Stimulated activated naive B cell treated with anti-CD40 and anti-IgM and Interleukin-4, amounts not matched to agents 10 μg/mL and 1 μg/mL and 100 μg/mL, for 72 hours (primary cell): Measurements from ENCODE around the gene EBF3.

Experiments used
- ATAC-seq, 2 donors: fragments of 150-1000 bp; cut with Tn5 transposase; replicated peaks; 2 replicates each; pipeline ENCODE4 v1.10.0; 2021; ENCODE audit warnings: moderate library complexity in 1 of 2
- DNase-seq: peaks from one replicate; pipeline ENCODE4 v3.0.0; 2021
- H3K27ac Mint-ChIP-seq: one replicate; pipeline ENCODE4 v1.8.0; 2022; ENCODE audit warnings: mild to moderate bottlenecking, mixed read lengths
- H3K27me3 Mint-ChIP-seq, 2 donors: one replicate each; pipeline ENCODE4 v1.8.0; 2022; ENCODE audit warnings: mixed read lengths in 2 of 2
- H3K36me3 Mint-ChIP-seq, 2 donors: one replicate each; pipeline ENCODE4 v1.8.0; 2022; ENCODE audit warnings: mixed read lengths in 2 of 2, mild to moderate bottlenecking in 1 of 2
- H3K4me1 Mint-ChIP-seq, 2 donors: one replicate each; pipeline ENCODE4 v1.8.0; 2022; ENCODE audit warnings: mixed read lengths in 2 of 2, mild to moderate bottlenecking in 1 of 2
- H3K4me3 Mint-ChIP-seq, 2 donors: one replicate each; pipeline ENCODE4 v1.8.0; 2022; ENCODE audit warnings: mild to moderate bottlenecking in 2 of 2, mixed read lengths in 2 of 2, moderate library complexity in 1 of 2
- H3K9me3 Mint-ChIP-seq, 2 donors: one replicate each; pipeline ENCODE4 v1.8.0; 2022; ENCODE audit warnings: mixed read lengths in 2 of 2, mild to moderate bottlenecking in 1 of 2

EBF3 gene

GRCh38 chr10:129949891-129950291 lies 14.2 kb downstream of the EBF3 start:
- Mint-ChIP-seq H3K9me3 (no peaks in the 10 kb centered on the region), H3K27ac (no peak overlapping the region), H3K36me3 (peaks cover 0 to 2% of the 10 kb centered on the region in 2 donors), H3K27me3 (peaks cover 45 to 64% of the 10 kb centered on the region in 2 donors), H3K4me1 (peaks cover 0 to 6% of the 10 kb centered on the region in 2 donors), H3K4me3 (no peak overlapping the region)
- DNase-seq (no peak), ATAC-seq (no peak)

DNA sequence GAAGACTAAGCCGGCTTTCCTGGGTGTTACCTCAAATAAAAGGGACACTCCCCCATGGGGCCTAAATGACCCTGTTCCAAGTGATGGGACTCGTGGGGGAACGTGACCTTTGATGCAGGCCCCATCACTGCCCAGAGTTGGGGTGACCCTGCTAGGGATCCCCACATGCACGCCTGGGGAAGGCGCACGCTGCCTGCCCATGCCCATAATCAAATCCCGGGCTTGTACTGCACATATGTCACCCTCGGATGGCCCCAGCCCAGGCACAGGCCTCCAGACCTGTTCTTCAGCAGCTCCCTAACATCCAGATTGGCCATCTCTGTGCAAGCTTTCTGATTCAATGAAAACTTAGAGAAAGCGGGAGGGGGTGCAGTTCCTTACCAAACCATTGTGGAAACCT lies 14.7 kb downstream of the EBF3 start:
- Mint-ChIP-seq H3K36me3 (peaks cover 0 to 2% of the 10 kb centered on the region in 2 donors), H3K27me3 (peaks cover 45 to 59% of the 10 kb centered on the region in 2 donors), H3K9me3 (no peaks in the 10 kb centered on the region), H3K4me3 (no peak overlapping the region), H3K27ac (no peak overlapping the region), H3K4me1 (peaks cover 0 to 6% of the 10 kb centered on the region in 2 donors)
- DNase-seq (no peak), ATAC-seq (no peak)

GRCh38 chr10:129946859-129947258 lies 17.2 kb downstream of the EBF3 start:
- Mint-ChIP-seq H3K4me3 (no peak overlapping the region), H3K36me3 (no peaks in the 10 kb centered on the region), H3K4me1 (no peaks in the 10 kb centered on the region), H3K9me3 (no peaks in the 10 kb centered on the region), H3K27me3 (peaks cover 31 to 41% of the 10 kb centered on the region in 2 donors), H3K27ac (no peak overlapping the region)
- DNase-seq = no peak
- ATAC-seq = no peak

DNA sequence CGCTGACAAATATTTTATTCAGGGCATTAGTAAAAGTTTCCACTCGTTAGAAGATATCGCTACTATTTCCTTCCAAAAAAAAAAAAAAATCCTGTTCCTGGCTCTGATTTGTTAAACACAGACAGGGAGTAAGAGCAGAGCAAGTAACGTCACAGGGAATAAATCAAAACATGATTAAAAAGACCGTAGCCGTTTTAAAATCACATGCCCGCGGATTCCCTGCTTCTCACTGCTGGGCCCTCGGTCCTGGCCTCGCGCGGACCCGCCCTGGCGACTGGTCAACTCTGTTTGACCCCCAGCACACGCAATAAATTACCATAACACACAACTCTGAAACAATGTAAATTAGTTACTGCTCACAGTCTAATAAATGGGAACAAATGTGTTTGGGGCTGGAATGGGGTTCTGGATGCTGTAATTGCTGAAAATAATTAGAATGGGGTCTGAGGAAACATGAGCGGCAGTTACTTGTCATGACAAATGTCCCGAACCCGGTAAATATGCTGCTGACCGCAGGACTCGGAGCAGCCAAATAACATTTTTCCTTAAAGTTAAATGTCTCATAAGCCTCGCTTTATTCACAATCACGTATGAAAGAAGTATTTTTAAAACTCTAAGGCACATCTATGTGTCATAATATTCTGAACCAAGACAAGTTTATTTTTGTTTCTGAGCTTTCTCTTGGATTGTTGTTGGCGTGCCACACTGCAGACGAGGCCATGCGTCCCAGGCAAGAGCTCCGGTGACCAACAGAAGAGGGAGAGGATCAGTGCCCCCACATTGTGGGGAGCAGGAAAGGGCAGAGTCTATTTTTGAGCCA lies 17.9 kb downstream of the EBF3 start:
- H3K27me3 Mint-ChIP-seq = peaks cover 27 to 41% of the 10 kb centered on the region in 2 donors
- no peak overlapping the region for H3K4me3 Mint-ChIP-seq
- no peaks in the 10 kb centered on the region for H3K36me3 Mint-ChIP-seq

GRCh38 chr10:129945526-129945925 lies 18.5 kb downstream of the EBF3 start:
- Mint-ChIP-seq H3K27ac (no peak overlapping the region), H3K4me3 (no peak overlapping the region), H3K9me3 (no peaks in the 10 kb centered on the region), H3K27me3 (peaks cover 21 to 39% of the 10 kb centered on the region in 2 donors), H3K4me1 (no peaks in the 10 kb centered on the region), H3K36me3 (no peaks in the 10 kb centered on the region)
- ATAC-seq = no peak
- DNase-seq = no peak

More for the DNA sequence above, 17.9 kb downstream of the EBF3 start:
- ATAC-seq (no peak), DNase-seq (no peak)
- no peak overlapping the region for H3K27ac Mint-ChIP-seq
- H3K9me3 Mint-ChIP-seq = no peaks in the 10 kb centered on the region
- no peaks in the 10 kb centered on the region for H3K4me1 Mint-ChIP-seq

- Mint-ChIP-seq H3K27me3 (peaks cover 17 to 40% of the 10 kb centered on the region in 2 donors), H3K36me3 (no peaks in the 10 kb centered on the region), H3K4me3 (no peak overlapping the region), H3K4me1 (no peaks in the 10 kb centered on the region), H3K9me3 (no peaks in the 10 kb centered on the region), H3K27ac (no peak overlapping the region)
- ATAC-seq = no peak
- DNase-seq = no peak
Measured at GRCh38 chr10:129945064-129945463, 19.0 kb downstream of the EBF3 start.

DNA sequence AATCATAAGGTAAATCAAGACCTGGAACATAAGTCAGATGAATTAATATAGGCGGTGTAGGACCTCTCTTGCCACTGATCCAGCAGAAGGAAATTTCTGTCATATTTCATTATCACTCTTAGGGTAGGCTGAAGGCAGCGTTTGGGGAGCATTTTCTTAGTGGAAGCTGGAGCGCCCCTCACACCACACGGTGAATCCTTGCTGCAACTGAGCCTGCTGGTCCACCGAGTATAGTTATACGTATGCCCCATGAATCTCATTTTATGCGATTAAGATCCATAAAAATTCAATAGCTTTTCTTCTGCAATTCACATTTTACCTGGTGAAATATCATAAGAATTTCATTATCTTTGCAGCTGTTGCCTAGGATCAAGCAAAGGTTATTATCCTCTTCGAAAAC lies 19.6 kb downstream of the EBF3 start:
- H3K27me3 Mint-ChIP-seq = peaks cover 15 to 37% of the 10 kb centered on the region in 2 donors
- no peaks in the 10 kb centered on the region for H3K4me1 Mint-ChIP-seq
- no peak overlapping the region for H3K4me3 Mint-ChIP-seq
- no peaks in the 10 kb centered on the region for H3K36me3 Mint-ChIP-seq
- ATAC-seq = no peak
- DNase-seq = no peak
- no peak overlapping the region for H3K27ac Mint-ChIP-seq
- H3K9me3 Mint-ChIP-seq = no peaks in the 10 kb centered on the region

DNA sequence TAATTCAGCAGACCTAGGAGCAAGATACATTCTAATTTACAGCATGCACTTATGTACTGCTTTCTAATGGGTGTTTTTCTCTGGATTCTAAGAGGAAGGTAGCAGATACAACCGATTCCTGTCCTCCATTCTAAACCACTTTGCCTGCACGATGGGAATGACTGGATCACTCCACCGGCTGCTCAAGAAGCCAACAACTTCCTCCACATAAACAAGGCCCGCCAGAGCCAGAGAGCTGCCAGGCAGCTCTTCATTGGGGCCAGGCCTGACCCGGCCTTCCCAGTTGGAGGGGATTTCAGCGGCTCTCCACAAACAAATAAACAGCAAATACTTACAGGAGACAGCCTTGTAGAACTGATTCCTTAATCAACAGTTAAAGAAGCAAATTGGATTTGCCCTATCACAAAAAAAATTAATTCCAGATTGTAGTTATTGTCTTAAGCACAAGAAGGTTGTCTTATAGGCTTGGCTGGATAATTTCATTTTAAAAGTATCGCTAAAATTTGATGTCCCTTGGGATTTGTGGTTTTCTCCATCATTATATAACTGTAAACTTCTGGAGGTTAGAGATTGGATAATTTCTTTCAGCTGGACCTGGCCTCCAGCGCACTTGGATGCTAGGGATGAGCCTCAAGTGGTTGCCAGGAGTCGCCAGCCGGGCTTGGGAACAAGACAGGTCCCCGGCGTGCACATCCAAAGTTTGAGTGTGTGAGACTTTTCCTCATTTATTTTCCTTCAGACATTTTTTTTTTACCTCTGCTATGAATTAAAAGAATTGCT lies 20.9 kb downstream of the EBF3 start:
- H3K9me3 Mint-ChIP-seq = no peaks in the 10 kb centered on the region
- ATAC-seq (no peak), DNase-seq (no peak)
- H3K4me1 Mint-ChIP-seq = no peaks in the 10 kb centered on the region
- H3K4me3 Mint-ChIP-seq = no peak overlapping the region
- H3K27ac Mint-ChIP-seq = no peak overlapping the region
- no peaks in the 10 kb centered on the region for H3K36me3 Mint-ChIP-seq
- peaks cover 5 to 29% of the 10 kb centered on the region in 2 donors for H3K27me3 Mint-ChIP-seq

DNA sequence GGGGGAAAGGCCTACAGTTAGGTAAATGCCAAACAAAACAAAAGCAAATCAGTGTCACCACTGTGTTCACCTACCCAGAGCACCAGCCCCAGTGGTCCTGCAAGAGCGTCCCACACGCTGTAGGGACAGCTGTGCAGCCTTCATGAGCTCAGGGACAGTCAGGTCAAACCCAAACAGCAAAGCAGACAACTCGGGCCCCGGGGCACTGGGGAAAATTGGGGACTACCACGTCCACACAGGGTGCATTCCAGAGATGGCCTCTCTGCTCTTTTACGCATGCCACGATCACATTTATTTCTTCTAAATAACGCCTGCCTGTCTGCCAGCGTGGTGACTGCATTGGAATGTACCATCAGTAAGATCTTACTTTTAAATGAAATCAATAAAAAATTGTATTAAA lies 21.7 kb downstream of the EBF3 start:
- DNase-seq = no peak
- Mint-ChIP-seq H3K36me3 (no peaks in the 10 kb centered on the region), H3K9me3 (no peaks in the 10 kb centered on the region), H3K4me1 (no peaks in the 10 kb centered on the region), H3K27ac (no peak overlapping the region), H3K27me3 (peaks cover 8 to 33% of the 10 kb centered on the region in 2 donors), H3K4me3 (no peak overlapping the region)
- no peak for ATAC-seq

- H3K4me1 Mint-ChIP-seq = no peaks in the 10 kb centered on the region
- H3K27ac Mint-ChIP-seq = no peak overlapping the region
- DNase-seq (no peak), ATAC-seq (no peak)
- H3K27me3 Mint-ChIP-seq = peaks cover 9 to 35% of the 10 kb centered on the region in 2 donors
- H3K9me3 Mint-ChIP-seq = no peaks in the 10 kb centered on the region
- no peaks in the 10 kb centered on the region for H3K36me3 Mint-ChIP-seq
- H3K4me3 Mint-ChIP-seq = no peak overlapping the region
Measured at GRCh38 chr10:129942019-129942277, 22.1 kb downstream of the EBF3 start.

GRCh38 chr10:129941199-129942018 lies 22.7 kb downstream of the EBF3 start:
- Mint-ChIP-seq H3K4me1 (no peaks in the 10 kb centered on the region), H3K4me3 (no peak overlapping the region), H3K27ac (no peak overlapping the region), H3K9me3 (no peaks in the 10 kb centered on the region), H3K36me3 (no peaks in the 10 kb centered on the region), H3K27me3 (peaks cover 9 to 30% of the 10 kb centered on the region in 2 donors)
- DNase-seq (no peak), ATAC-seq (no peak)

DNA sequence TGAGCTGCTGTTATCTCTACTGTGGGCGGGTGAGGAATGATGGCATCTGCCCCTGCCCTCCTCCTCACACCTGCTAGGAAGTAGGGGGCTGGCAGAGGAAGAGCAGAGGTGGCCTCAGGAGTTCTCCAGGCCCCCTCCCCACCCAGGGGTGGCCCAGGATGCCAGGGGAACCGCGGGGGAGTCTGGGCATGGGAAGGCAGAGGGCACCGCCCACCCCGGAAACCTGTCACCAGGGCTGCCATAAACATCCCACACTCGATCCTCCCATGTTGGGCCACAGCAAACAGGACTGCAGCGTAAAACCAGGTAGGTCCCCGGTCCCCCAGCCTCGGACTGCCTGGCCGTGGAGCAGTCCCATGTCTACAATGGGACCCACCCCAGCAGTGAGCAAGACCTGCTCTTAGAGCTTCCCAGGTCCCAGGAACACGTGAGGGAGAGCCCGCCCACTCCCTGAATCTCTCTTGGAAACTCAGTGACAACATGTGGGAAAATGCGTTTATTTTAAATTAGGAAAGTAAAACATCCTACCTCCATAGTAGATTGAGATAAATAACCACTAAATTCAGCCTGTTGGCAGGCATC lies 23.4 kb downstream of the EBF3 start:
- Mint-ChIP-seq H3K9me3 (no peaks in the 10 kb centered on the region), H3K27me3 (peaks cover 8 to 23% of the 10 kb centered on the region in 2 donors), H3K36me3 (no peaks in the 10 kb centered on the region), H3K4me1 (no peaks in the 10 kb centered on the region), H3K27ac (no peak overlapping the region), H3K4me3 (no peak overlapping the region)
- DNase-seq (no peak), ATAC-seq (no peak)

DNA sequence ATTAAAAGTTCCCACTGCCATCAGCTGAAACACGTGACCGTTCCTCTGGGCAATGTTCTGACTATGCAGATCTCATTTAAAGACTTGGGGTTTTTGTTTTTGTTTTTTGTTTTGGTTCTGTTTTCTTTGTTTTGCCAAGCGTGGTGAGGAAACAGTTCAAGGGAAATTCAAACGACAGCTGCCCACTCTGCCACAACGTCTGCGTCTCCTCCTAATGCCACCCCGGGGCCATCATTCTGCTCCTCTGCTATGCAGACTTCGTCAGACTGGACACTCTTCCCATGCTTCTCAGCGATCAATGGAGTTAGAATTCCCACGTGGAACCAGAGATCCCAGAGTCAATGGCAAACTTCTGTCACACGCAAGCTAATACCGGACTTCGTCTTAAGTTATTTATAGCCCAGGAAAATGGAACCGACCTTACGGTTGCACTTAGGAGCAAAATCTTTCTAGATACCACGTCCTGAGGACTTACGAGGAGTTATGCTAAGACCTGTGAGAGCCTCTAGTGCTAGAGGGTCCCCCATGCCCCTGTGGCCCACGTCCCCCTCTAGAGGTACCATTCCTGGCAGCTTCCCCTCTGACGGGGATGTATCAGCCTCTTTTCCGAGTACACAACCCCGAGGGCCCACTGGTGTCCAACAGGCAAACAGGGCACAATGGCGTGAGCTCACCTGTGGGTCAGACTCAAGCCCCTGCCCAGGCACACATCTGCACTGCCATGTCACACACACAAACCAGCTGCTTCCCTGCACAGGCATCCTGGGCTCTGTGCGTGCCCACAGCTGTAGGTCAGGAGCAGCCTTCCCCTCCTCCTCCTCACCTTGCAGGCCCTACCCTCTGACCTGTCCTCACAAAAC lies 24.4 kb downstream of the EBF3 start:
- H3K4me3 Mint-ChIP-seq = no peak overlapping the region
- H3K27ac Mint-ChIP-seq = no peak overlapping the region
- peaks cover 5 to 19% of the 10 kb centered on the region in 2 donors for H3K27me3 Mint-ChIP-seq
- H3K36me3 Mint-ChIP-seq = no peaks in the 10 kb centered on the region
- no peak for ATAC-seq
- no peaks in the 10 kb centered on the region for H3K9me3 Mint-ChIP-seq
- DNase-seq = no peak
- H3K4me1 Mint-ChIP-seq = no peaks in the 10 kb centered on the region
